Activated T-cell treated with anti-CD3 and anti-CD28 coated beads for 1 hour (primary cell): ENCODE measurements around the gene FAM53A.

Source experiments
- DNase-seq: peaks from one replicate; pipeline ENCODE4 v3.0.0-alpha.2; 2020; ENCODE audit warnings: low read depth

The FAM53A gene

DNA sequence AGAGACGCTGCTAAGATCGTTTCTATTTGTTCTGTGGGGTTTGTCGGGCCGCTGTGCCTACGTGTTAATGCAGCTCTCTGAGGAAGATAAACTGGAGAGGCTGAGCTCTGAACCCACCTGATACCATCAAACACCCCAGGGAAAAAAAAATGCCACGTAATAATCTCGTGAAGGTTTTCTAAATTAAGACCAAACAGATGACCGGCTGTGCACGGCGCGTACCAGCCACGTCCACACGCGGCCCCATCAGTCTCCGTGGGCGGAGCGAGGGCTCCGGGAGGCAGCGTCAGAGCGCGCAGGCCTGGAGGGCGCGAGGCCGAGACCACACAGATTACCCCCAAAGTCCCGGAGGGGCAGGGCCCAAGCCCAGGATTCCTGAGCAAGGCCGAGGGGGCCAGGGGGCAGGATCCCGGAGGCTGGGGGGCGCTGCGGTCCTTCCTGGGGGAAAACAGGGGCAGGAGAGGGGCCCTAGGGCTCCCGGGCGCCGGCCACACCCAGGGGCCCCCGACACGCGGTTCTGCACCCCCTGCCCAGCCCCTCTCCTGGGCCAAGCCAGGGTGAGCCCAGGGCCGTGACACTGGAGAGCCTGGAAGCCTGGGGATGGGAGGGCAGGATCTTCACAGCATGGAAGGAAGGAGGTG lies 91.9 kb downstream of the FAM53A start:
- DNase-seq = no peak

DNA sequence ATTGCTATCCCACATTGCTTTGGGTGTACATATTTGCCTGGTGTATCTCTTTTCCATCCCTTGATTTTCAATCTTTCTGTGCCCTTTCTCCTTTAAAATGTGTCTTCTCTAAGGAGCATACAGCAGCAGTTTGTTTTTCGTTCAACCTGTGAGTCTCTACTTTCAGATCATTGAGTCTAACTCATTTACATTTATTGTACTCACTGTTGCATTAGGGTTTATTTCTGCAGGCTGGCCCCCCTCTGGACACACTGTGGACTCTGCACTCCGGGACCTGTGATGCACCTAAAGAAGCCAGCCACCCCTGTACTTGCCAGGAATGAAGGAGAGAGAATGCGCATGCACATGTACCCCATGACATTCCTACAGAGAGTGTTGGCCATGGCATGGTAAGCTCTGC lies 93.0 kb downstream of the FAM53A start:
- DNase-seq = no peak

DNA sequence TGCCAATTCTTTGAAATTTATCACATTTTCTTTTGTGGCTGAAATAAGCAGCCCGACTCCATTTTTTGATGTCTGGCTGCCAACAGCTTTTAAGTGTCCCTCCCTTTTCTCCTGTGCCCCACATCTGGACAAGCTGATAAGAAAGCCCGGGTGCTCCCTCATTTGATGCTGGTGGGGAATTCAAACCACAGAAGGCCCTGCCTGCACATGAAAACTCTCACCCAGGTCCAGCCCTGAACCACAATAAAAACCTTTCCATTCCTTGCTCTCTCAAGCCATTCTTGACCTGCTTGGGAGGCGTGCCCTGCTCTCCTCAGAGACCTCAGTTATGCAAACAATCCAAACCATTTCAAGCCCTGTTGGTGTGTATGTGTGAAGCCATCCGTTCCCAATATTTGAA lies 93.9 kb downstream of the FAM53A start:
- no peak for DNase-seq
